NOMO-1 treated with dmso at 0.1 percent for 144 hours (cell line): ENCODE data around the gene MYCBPAP.

Experiments
- DNase-seq: peaks from one replicate; lab custom pipeline; 2025; ENCODE audit not compliant: unreplicated experiment; lab: John Stamatoyannopoulos, UW

Gene MYCBPAP

DNA sequence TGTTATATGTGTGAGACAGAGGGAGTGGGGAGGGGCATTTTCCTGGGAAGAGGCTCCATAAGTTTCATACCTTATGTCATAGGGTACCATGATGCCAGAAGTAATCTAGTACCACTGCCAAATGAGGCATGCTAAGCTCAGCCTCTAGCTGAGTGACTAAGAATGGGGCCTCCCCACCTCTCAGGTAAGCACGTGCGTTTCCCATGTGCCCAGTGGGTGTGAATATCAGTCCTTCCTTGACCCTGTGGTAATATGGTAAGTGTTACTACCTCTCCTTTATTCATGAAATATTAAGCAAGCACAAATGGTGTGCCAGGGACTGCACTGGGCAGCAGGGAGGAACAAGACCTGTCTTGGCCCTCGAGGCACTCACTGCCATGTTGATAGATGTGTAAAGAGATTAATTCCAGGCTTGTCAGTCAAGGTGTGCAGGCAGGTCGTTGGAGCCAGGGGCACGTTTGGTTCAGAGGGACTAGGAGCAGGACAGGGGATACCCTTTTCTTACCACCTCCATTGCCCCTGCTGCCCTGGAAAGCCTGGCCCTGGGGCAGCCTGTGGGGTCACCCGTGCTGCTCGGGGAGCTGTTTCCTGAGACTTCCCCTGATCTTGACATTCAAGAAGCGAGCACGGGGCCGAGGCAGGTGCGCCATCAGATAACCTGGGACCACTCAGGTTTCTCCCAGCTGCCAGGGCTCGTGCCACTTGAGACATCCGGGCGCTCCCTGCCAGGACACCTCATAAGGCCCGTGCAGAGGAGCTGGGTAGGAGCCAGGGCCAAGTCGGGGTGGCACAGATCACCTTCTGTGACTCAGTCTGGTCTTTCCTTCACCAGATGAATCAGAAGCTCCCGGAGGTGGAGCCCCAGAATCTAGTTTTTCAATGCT lies 20.8 kb upstream of the MYCBPAP start:
- no peak for DNase-seq

DNA sequence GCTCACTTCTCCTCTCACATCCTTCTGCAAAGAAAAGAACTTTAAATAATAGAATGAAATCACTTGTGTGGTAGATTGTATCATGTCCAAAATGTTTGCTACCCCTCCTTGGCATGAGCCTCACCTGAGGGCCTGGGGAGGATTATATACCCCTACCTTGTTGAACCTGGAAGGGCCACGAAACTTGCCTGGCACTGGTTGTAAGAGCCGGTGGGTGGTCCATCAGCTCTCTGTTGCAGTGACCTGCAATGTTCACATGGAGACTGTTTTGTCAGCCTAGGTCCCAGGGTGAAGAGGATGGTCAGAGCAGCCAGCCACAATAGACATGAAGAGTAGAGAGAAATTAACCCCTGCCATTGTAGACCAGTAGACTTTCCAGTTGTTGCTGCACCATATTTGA lies 19.4 kb upstream of the MYCBPAP start:
- no peak for DNase-seq

GRCh38 chr17:50491505-50491904 lies 16.7 kb upstream of the MYCBPAP start:
- DNase-seq = no peak

DNA sequence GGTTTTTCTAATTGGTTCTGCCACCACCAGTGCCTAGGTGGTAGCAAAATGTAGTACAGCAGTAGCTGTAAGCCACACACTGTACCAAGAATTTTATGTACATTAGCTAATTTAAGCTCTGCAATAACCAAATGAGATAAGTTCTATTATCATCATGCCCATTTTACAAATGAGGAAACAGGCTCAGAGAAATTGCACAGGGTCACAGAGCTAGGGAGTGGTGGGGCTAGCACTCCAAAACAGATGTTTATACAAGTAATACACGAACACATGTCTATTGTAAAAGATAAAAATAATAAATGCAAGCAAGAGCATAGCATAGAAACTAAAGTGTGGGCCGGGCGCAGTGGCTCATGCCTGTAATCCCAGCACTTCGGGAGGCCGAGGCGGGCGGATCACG lies 16.0 kb upstream of the MYCBPAP start:
- no peak for DNase-seq

GRCh38 chr17:50493744-50494143 lies 14.5 kb upstream of the MYCBPAP start:
- DNase-seq = no peak

GRCh38 chr17:50495217-50495823 lies 12.9 kb upstream of the MYCBPAP start:
- DNase-seq = no peak

DNA sequence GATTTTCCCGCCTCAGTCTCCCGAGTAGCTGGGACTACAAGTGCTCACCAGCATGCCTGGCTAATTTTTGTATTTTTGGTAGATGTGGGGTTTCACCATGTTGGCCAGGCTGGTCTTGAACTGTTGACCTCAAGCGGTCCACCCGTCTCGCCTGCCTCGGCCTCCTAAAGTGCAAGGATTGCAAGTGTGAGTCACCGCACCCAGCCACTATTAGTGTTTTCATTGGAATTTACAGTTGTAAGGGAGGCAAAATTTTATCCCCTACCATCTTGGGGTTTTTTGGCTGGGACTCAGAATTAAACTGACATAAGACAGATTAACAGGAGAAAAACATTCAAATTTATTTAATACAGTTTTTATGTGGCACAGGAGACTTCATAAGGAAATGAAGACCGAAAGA lies 12.3 kb upstream of the MYCBPAP start:
- DNase-seq = no peak

DNA sequence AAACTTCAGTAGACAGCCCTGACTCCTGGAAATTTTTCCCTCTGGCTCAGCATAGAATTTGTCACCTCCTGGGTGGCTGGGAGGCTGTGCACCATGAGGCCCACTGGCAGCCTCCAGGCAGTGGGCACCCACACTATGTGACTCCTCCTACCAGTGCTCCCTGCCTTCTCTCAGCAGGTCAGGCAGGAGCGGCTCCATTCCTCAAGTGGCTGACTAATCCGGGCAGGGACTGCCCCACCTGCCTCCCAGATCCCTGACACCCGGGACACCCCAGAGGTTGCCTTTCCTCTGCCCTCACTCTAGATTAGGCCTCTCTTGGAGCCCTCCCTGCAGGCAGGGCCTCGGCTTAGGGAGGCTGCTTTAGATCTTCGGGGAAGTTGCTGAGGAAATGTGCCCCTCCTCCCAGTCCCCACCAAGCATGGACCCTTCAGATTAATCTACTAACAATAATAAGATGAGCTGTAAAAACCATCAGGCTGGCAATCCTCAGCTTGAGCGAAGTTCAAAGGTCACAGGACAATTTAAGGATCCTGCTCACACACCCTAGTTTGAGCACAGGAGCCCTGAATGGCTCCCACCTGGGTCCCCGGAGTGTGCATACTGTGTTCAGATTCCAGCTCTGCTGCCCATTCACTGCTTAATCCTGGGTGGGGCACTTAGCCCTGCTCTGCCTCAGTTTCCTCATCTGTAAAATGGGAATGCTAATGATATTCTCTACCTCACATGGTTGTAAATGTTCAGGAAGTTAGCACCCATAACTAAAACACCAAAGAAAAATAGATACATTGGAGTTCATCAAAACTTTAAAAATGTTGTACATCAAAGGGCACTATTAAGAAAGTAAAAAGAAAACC lies 10.0 kb upstream of the MYCBPAP start:
- DNase-seq = no peak

GRCh38 chr17:50499270-50499669 lies 9.0 kb upstream of the MYCBPAP start:
- DNase-seq = no peak

- DNase-seq = no peak
These were observed 8.5 kb upstream of the MYCBPAP start for GRCh38 chr17:50499721-50500120.

- no peak for DNase-seq
These were observed 7.2 kb upstream of the MYCBPAP start for GRCh38 chr17:50501054-50501453.

- DNase-seq = no peak
These were observed 5.8 kb upstream of the MYCBPAP start for GRCh38 chr17:50502301-50502990.

GRCh38 chr17:50505591-50506130 lies 2.6 kb upstream of the MYCBPAP start:
- no peak for DNase-seq

- no peak for DNase-seq
These were observed 1.9 kb upstream of the MYCBPAP start for GRCh38 chr17:50506298-50506697.

GRCh38 chr17:50508573-50509460 lies 578 bp downstream of the MYCBPAP start:
- no peak for DNase-seq

GRCh38 chr17:50511058-50511457 lies 2.8 kb downstream of the MYCBPAP start:
- DNase-seq = no peak

DNA sequence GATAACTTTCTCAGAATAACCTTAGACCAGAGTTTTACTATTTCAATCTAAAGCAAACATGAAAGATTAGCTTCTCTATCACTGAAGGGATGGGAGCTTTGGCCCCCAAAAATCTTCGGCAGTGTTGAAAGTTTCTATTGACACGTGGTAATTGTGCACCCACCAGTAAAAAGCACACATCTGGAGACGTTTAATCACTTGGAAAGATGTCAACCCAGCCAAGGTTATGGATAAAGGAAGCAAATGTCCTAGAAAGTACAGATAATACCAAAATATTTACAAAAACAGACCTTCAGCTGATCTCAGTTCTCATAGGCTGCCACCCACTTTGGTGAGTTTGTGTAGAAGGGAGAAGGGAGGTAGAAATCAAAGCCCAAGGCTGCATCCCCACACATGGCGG lies 5.3 kb downstream of the MYCBPAP start:
- no peak for DNase-seq

GRCh38 chr17:50514388-50514787 lies 6.1 kb downstream of the MYCBPAP start:
- no peak for DNase-seq

GRCh38 chr17:50514936-50515702 lies 6.9 kb downstream of the MYCBPAP start:
- DNase-seq = no peak
